ENCODE measurements around the gene RYR1. TPM values are rescaled to one million over a fixed set of nuclear protein-coding genes. Genes with fewer than 3 reads are reported as not detected.

The RYR1 gene
- total and polyA plus RNA-seq, 11 donors: 0.44 to 2.1 (median 0.86) TPM

- H3K4me3 ChIP-seq: no peak overlapping the region
- no peak for DNase-seq
- no peak overlapping the region for H3K27ac ChIP-seq
- intact Hi-C loops (cut with DNase I): loop anchor here in 3 of 10 donors (10.0 kb wide), 3 partner anchors 215 to 535 kb away; partner anchors contain the start of genes EIF3K (in 1 of the 3), MAP4K1 (in 1 of the 3), MRPS12 (in 1 of the 3) and SARS2 (in 1 of the 3)
- 62 to 81% (median 67%) methylated on average over 1 of the region's 1 CpG for WGBS, 4 donors
- no peak for ATAC-seq
- H3K36me3 ChIP-seq: no peaks in the 10 kb centered on the region
- no peaks in the 10 kb centered on the region for H3K9me3 ChIP-seq
- H3K4me1 ChIP-seq: peaks cover 0 to 24% (median 7%) of the 10 kb centered on the region in 12 donors
- peaks cover 15 to 68% (median 53%) of the 10 kb centered on the region in 9 donors for H3K27me3 ChIP-seq
- TF ChIP-seq POLR2A (IDR thresholded peaks at IDR 0.05): no peak
- TF ChIP-seq, protein P1, sequence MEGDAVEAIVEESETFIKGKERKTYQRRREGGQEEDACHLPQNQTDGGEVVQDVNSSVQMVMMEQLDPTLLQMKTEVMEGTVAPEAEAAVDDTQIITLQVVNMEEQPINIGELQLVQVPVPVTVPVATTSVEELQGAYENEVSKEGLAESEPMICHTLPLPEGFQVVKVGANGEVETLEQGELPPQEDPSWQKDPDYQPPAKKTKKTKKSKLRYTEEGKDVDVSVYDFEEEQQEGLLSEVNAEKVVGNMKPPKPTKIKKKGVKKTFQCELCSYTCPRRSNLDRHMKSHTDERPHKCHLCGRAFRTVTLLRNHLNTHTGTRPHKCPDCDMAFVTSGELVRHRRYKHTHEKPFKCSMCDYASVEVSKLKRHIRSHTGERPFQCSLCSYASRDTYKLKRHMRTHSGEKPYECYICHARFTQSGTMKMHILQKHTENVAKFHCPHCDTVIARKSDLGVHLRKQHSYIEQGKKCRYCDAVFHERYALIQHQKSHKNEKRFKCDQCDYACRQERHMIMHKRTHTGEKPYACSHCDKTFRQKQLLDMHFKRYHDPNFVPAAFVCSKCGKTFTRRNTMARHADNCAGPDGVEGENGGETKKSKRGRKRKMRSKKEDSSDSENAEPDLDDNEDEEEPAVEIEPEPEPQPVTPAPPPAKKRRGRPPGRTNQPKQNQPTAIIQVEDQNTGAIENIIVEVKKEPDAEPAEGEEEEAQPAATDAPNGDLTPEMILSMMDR (IDR thresholded peaks at IDR 0.05): no peak
Observed at GRCh38 chr19:38399537-38399936, 34.0 kb upstream of the RYR1 start.

- TF ChIP-seq, protein P1 (IDR thresholded peaks at IDR 0.05): no peak
- no peak for TF ChIP-seq POLR2A (IDR thresholded peaks at IDR 0.05)
- 71 to 76% (median 73%) methylated on average over 5 of the region's 5 CpGs for WGBS, 4 donors
- Histone ChIP-seq H3K36me3 (peaks cover 0 to 8% (median 1%) of the 10 kb centered on the region in 9 donors), H3K27ac (no peak overlapping the region), H3K4me1 (peaks cover 0 to 17% (median 7%) of the 10 kb centered on the region in 12 donors), H3K4me3 (no peak overlapping the region), H3K9me3 (no peaks in the 10 kb centered on the region), H3K27me3 (peaks cover 11 to 61% (median 45%) of the 10 kb centered on the region in 9 donors)
- ATAC-seq (no peak), DNase-seq (no peak)
- intact Hi-C loops (cut with DNase I): loop anchor here (5.0 to 10.0 kb wide), 6 partner anchors 114 to 534 kb away; partner anchors contain the start of genes EIF3K (in 3 of the 10), MAP4K1 (in 3 of the 10), MRPS12 (in 2 of the 10) and SARS2 (in 2 of the 10)
Observed at GRCh38 chr19:38400361-38400760, 33.1 kb upstream of the RYR1 start.

DNA sequence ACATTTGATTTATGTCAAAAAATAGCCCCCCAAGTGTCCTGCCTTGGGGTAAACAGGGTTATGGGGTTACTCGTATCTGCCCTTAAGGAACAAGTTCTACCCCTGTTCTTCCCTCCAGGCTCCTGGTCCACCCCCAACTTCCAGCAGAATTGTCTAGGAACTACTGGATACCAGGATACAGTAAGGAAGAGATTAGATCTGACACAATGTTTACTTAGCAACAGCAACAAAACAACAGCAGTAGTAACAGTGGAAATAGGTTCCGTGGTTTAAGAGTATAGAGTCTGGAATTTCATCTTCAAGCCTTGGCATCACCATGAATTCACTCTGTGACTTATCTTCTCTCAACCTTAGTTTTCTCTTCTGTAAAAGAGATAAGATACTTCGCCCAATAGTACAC lies 32.3 kb upstream of the RYR1 start:
- no peaks in the 10 kb centered on the region for H3K9me3 ChIP-seq
- intact Hi-C loops (cut with DNase I): loop anchor here (5.0 to 10.0 kb wide), 6 partner anchors 114 to 534 kb away; partner anchors contain the start of genes EIF3K (in 3 of the 10), MAP4K1 (in 3 of the 10), MRPS12 (in 2 of the 10) and SARS2 (in 2 of the 10)
- peaks cover 8 to 56% (median 37%) of the 10 kb centered on the region in 9 donors for H3K27me3 ChIP-seq
- ATAC-seq (no peak), DNase-seq (no peak)
- no peak overlapping the region for H3K27ac ChIP-seq
- peaks cover 0 to 12% (median 7%) of the 10 kb centered on the region in 12 donors for H3K4me1 ChIP-seq
- 54 to 67% (median 65%) methylated on average over 3 of the region's 3 CpGs for WGBS, 4 donors
- no peak for TF ChIP-seq POLR2A (IDR thresholded peaks at IDR 0.05)
- peaks cover 0 to 15% (median 5%) of the 10 kb centered on the region in 9 donors for H3K36me3 ChIP-seq
- H3K4me3 ChIP-seq: no peak overlapping the region

DNA sequence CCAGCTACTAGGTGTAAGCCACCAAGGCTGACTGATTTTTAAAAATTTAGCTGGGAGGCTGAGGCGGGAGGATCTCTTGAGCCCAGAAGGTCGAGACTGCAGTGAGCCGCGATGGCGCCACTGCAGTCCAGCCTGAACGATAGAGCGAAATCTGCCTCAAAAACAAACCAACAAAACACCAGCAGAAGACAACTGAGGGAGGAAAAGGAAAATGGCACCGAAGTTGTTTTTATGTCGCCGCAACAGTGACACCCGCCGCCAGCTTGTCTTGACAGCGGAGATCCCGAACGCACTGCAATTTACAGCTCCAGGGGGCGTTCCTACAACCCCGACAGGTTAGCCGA lies 30.9 kb upstream of the RYR1 start:
- Histone ChIP-seq H3K27ac (peak overlapping the region in 5 of 12 donors; percentile 11 to 90 (median 81)), H3K9me3 (no peaks in the 10 kb centered on the region), H3K4me3 (peak overlapping the region; percentile 22 to 98 (median 90)), H3K36me3 (peaks cover 0 to 29% (median 17%) of the 10 kb centered on the region in 9 donors), H3K27me3 (peaks cover 8 to 44% (median 24%) of the 10 kb centered on the region in 9 donors), H3K4me1 (peaks cover 0 to 12% (median 7%) of the 10 kb centered on the region in 12 donors)
- 5 to 7% (median 6%) methylated on average over 12 to 18 of the region's 18 CpGs for WGBS, 4 donors
- TF ChIP-seq, protein P1 (IDR thresholded peaks at IDR 0.05): no peak
- no peak for TF ChIP-seq POLR2A (IDR thresholded peaks at IDR 0.05)
- intact Hi-C loops (cut with DNase I): loop anchor here (2.0 to 10.0 kb wide), 9 partner anchors 112 to 532 kb away; partner anchors contain the start of genes MRPS12 (in 5 of the 10), SARS2 (in 5 of the 10), EIF3K (in 3 of the 10) and MAP4K1 (in 3 of the 10)
- ATAC-seq (peak in 1 of 4 donors; percentile 1), DNase-seq (no peak)
